Testis (tissue), 3 donors: ENCODE measurements around the gene NSMCE3. TPM values are rescaled to one million over a fixed set of nuclear protein-coding genes. Genes with fewer than 3 reads are reported as not detected.

Source experiments
- DNase-seq: peaks from one replicate; pipeline ENCODE4 v3.0.0-alpha.2; 2019
- H3K27ac ChIP-seq, 2 donors: fragments of 200-600 bp; sonication (generic); one replicate each; pipeline ENCODE4 v1.5.1; 2019
- H3K27me3 ChIP-seq: fragments of 200-600 bp; sonication (generic); one replicate; pipeline ENCODE4 v1.5.1; 2019
- H3K36me3 ChIP-seq: fragments of 200-600 bp; sonication (generic); one replicate; pipeline ENCODE4 v1.5.1; 2017; ENCODE audit warnings: low read depth; ENCODE audit errors: missing control alignments
- H3K4me1 ChIP-seq: fragments of 200-600 bp; sonication (generic); one replicate; pipeline ENCODE4 v1.5.1; 2019
- H3K4me3 ChIP-seq, 2 donors: fragments of 200-600 bp; sonication (generic); one replicate each; pipeline ENCODE4 v1.5.1; 2017 to 2019
- H3K9me3 ChIP-seq: fragments of 200-600 bp; sonication (generic); one replicate; pipeline ENCODE4 v1.5.1; 2017
- CTCF ChIP-seq, 3 experiments: fragments of 450-650 bp in 2 of 3; fragments of 200-600 bp in 1 of 3; sonication (generic) in 1 of 3; IDR thresholded peaks; one replicate each; pipeline ENCODE4 v1.5.1; 2016 to 2019; ENCODE audit warnings: antibody characterized with exemption in 3 of 3, mild to moderate bottlenecking in 2 of 3, moderate library complexity in 1 of 3
- POLR2A ChIP-seq: fragments of 450-650 bp; IDR thresholded peaks from one replicate; pipeline ENCODE4 v1.6.1; 2017; ENCODE audit warnings: antibody characterized with exemption, mild to moderate bottlenecking, moderate library complexity
- WGBS, 2 donors: methylation state at CpG; one replicate each; pipeline ENCODE4 v1.1.5; 2018; 5-methylcytosine and 5-hydroxymethylcytosine counted together
- intact Hi-C: fragments of 100-400 bp; cut with DNase I; formaldehyde crosslinking; loops from one replicate; pipeline ENCODE4 v1.15.1; 2023; ENCODE audit warnings: low total_unique reads
- polyA plus RNA-seq: library from polyadenylated mRNA; stranded (reverse); fragments of 350-450 nt; fragmentation: Illumina TruSeq; extraction: RNeasy Lipid Tissue Mini Kit (QIAGEN cat#74804); gene quantifications from one replicate; pipeline ENCODE4 v1.2.3, GENCODE V29; 2014; ENCODE audit warnings: low read depth, low replicate concordance; ENCODE audit not compliant: insufficient read depth
- total RNA-seq, 2 donors: library from RNA; depleted of rRNA; stranded (reverse); fragments of >200 nt; gene quantifications; one replicate each; pipeline ENCODE4 v1.2.3, GENCODE V29; 2016

Gene NSMCE3
- total and polyA plus RNA-seq, 3 donors from 2014 or later, result 17.8 to 24.8 (median 18.9) TPM

GRCh38 chr15:29259233-29259632 is 10.4 kb downstream of the NSMCE3 start:
- intact Hi-C loops, result no loop called here
- Histone ChIP-seq H3K9me3 (no peaks in the 10 kb centered on the region), H3K27ac (no peak overlapping the region), H3K4me3 (no peak overlapping the region), H3K36me3 (no peaks in the 10 kb centered on the region), H3K4me1 (no peaks in the 10 kb centered on the region), H3K27me3 (no peaks in the 10 kb centered on the region)
- DNase-seq, result no peak
- 0 to 21% methylated on average over 1 of the region's 1 CpG for WGBS, 2 donors
- TF ChIP-seq POLR2A, result no peak
- TF ChIP-seq CTCF (IDR thresholded peaks at IDR 0.05), result no peak

GRCh38 chr15:29252234-29252633 is 17.4 kb downstream of the NSMCE3 start:
- no peaks in the 10 kb centered on the region for H3K4me1 ChIP-seq
- no peak overlapping the region for H3K27ac ChIP-seq
- H3K27me3 ChIP-seq, result no peaks in the 10 kb centered on the region
- no peaks in the 10 kb centered on the region for H3K9me3 ChIP-seq
- TF ChIP-seq POLR2A (no peak), CTCF (IDR thresholded peaks at IDR 0.05) (no peak)
- no peak for DNase-seq
- no peak overlapping the region for H3K4me3 ChIP-seq
- no peaks in the 10 kb centered on the region for H3K36me3 ChIP-seq
- intact Hi-C loops, result no loop called here

- WGBS, 2 donors, result 76 to 84% methylated on average over 7 of the region's 7 CpGs
- DNase-seq, result no peak
These were observed 25.1 kb downstream of the NSMCE3 start for GRCh38 chr15:29244544-29244943.

GRCh38 chr15:29244123-29244522 is 25.5 kb downstream of the NSMCE3 start:
- Histone ChIP-seq H3K27ac (no peak overlapping the region), H3K4me1 (no peaks in the 10 kb centered on the region), H3K4me3 (no peak overlapping the region), H3K36me3 (no peaks in the 10 kb centered on the region), H3K9me3 (no peaks in the 10 kb centered on the region), H3K27me3 (no peaks in the 10 kb centered on the region)
- TF ChIP-seq CTCF (IDR thresholded peaks at IDR 0.05) (no peak), POLR2A (no peak)
- intact Hi-C loops, result no loop called here
- 86 to 92% methylated on average over 4 of the region's 4 CpGs for WGBS, 2 donors
- DNase-seq, result no peak

More at GRCh38 chr15:29244544-29244943, 25.1 kb downstream of the NSMCE3 start:
- Histone ChIP-seq H3K36me3 (no peaks in the 10 kb centered on the region), H3K4me3 (no peak overlapping the region), H3K27ac (no peak overlapping the region), H3K4me1 (no peaks in the 10 kb centered on the region), H3K9me3 (no peaks in the 10 kb centered on the region), H3K27me3 (no peaks in the 10 kb centered on the region)
- intact Hi-C loops, result no loop called here
- TF ChIP-seq CTCF (IDR thresholded peaks at IDR 0.05), result no peak
- no peak for TF ChIP-seq POLR2A

GRCh38 chr15:29242456-29243242 is 27.0 kb downstream of the NSMCE3 start:
- Histone ChIP-seq H3K4me1 (no peaks in the 10 kb centered on the region), H3K36me3 (no peaks in the 10 kb centered on the region), H3K27me3 (no peaks in the 10 kb centered on the region), H3K27ac (no peak overlapping the region), H3K9me3 (no peaks in the 10 kb centered on the region), H3K4me3 (no peak overlapping the region)
- TF ChIP-seq POLR2A, result no peak
- TF ChIP-seq CTCF (IDR thresholded peaks at IDR 0.05), result no peak
- WGBS, 2 donors, result 73 to 82% methylated on average over 15 to 16 of the region's 16 CpGs
- DNase-seq, result no peak
- intact Hi-C loops, result no loop called here
